Heart left ventricle (tissue), 16 donors: ENCODE measurements around the gene IRF8. TPM values are rescaled to one million over a fixed set of nuclear protein-coding genes. Genes with fewer than 3 reads are reported as not detected.

Experiments used
- ATAC-seq, 4 donors: fragments of 200-7000 bp; cut with Tn5 transposase; one replicate each; pipeline ENCODE4 v1.9.1; 2020 to 2022; ENCODE audit warnings: moderate library complexity in 4 of 4, mild to moderate bottlenecking in 3 of 4, moderate number of reproducible peaks in 1 of 4
- DNase-seq, 5 donors: peaks; one replicate each; pipeline ENCODE4 v3.0.0-alpha.2; 2020
- H3K27ac ChIP-seq, 12 donors: fragments of 200-600 bp; sonication (generic) in 4 of 12; one replicate each; pipeline versions ENCODE4 v1.5.0 to v1.8.0; 2016 to 2022; ENCODE audit warnings: mild to moderate bottlenecking in 2 of 12
- H3K27me3 ChIP-seq, 9 donors: fragments of 200-600 bp; sonication (generic) in 2 of 9; one replicate each; pipeline versions ENCODE4 v1.5.1 to v1.8.0; 2016 to 2022; ENCODE audit warnings: mild to moderate bottlenecking in 3 of 9
- H3K36me3 ChIP-seq, 9 donors: fragments of 200-600 bp; sonication (generic) in 2 of 9; one replicate each; pipeline versions ENCODE4 v1.5.0 to v1.8.0; 2018 to 2022; ENCODE audit warnings: mild to moderate bottlenecking in 2 of 9
- H3K4me1 ChIP-seq, 12 donors: fragments of 200-600 bp; sonication (generic) in 4 of 12; one replicate each; pipeline versions ENCODE4 v1.5.0 to v1.8.0; 2016 to 2022; ENCODE audit warnings: mild to moderate bottlenecking in 3 of 12
- H3K4me3 ChIP-seq, 12 donors: fragments of 200-600 bp; sonication (generic) in 4 of 12; one replicate each; pipeline versions ENCODE4 v1.5.0 to v1.8.0; 2017 to 2022; ENCODE audit warnings: mild to moderate bottlenecking in 9 of 12, moderate library complexity in 4 of 12
- H3K9me3 ChIP-seq, 12 donors: fragments of 200-600 bp; sonication (generic) in 4 of 12; one replicate each; pipeline versions ENCODE4 v1.5.0 to v1.8.0; 2016 to 2022; ENCODE audit warnings: mild to moderate bottlenecking in 1 of 12
- POLR2A ChIP-seq, 2 donors: fragments of 450-650 bp; IDR thresholded peaks; one replicate each; pipeline ENCODE4 v1.6.1; 2017; ENCODE audit warnings: antibody characterized with exemption in 2 of 2, mild to moderate bottlenecking in 2 of 2, moderate library complexity in 2 of 2
- WGBS, 4 donors: extraction: QIAGEN DNeasy Blood & Tissue Kit in 2 of 4; methylation state at CpG; one replicate each; pipeline versions ENCODE4 v1.1.5 to v1.1.7; 2013 to 2018; 5-methylcytosine and 5-hydroxymethylcytosine counted together
- intact Hi-C, 10 donors: fragments of 100-400 bp; cut with DNase I; formaldehyde crosslinking; loops; one replicate each; pipeline versions ENCODE4 v1.11.1 to v1.14.2; 2022
- polyA plus RNA-seq, 2 donors: library from polyadenylated mRNA; stranded (reverse); fragments of 200-250 nt; gene quantifications; one replicate each; pipeline ENCODE4 v1.2.3, GENCODE V29; 2013
- total RNA-seq, 9 donors: library from RNA; depleted of rRNA in 2 of 9; stranded (reverse); fragments of >200 nt in 2 of 9; fragmentation: NEBNext Ultra II Directional in 3 of 9; extraction: Animal tissue kit (Norgen Biotek cat#: 25700) in 3 of 9; gene quantifications; one replicate each; pipeline versions ENCODE4 v1.1.0 to v1.2.4, GENCODE V29; 2016 to 2023
- TF ChIP-seq, protein P1 (sequence below), 12 donors: fragments of 200-600 bp; sonication (generic) in 4 of 12; IDR thresholded peaks; one replicate each; pipeline versions ENCODE4 v1.5.0 to v1.8.0; 2018 to 2022; ENCODE audit warnings: antibody characterized with exemption in 12 of 12, mild to moderate bottlenecking in 5 of 12
- donor health status: ischemic (EF 13 %, LVEDD 7.1; RV severe dilation, severe dysfunction).
- donor health status: healthy with polysubstance abuse.
- donor health status: DM: no; HTN: yes; CAD: no.
- donor health status: DM: no; HTN: no; CAD: no.
- donor health status: ischemic (EF 25% LVEDD 6.9; RV normal size, moderate dysfunction).
- donor health status: ischemic (EF 25% LVEDD 5.7; RV mildly dilated, moderate dysfunction).
- donor health status: healthy.
- donor health status: DM: yes; HTN: yes; CAD: no.
- donor health status: ischemic (EF 35%, LVEDD 5.7; RV mildly dilated, moderate dysfunction).
- donor health status: nonischemic (EF 11% LVEDD 7.7; RV severe dilation, severe dysfunction).
- donor health status: DM: yes; HTN: yes; CAD: no.
- donor health status: PGD.
- donor health status: ischemic (EF 29% LVEDD 5.4; RV normal size, mild dysfunction).
- donor health status: nonischemic (EF 23%, LVEDD 6.1; RV moderate dilation, normal function).

IRF8 gene
- total and polyA plus RNA-seq, 11 donors: 1.0 to 31.8 (median 3.1) TPM

DNA sequence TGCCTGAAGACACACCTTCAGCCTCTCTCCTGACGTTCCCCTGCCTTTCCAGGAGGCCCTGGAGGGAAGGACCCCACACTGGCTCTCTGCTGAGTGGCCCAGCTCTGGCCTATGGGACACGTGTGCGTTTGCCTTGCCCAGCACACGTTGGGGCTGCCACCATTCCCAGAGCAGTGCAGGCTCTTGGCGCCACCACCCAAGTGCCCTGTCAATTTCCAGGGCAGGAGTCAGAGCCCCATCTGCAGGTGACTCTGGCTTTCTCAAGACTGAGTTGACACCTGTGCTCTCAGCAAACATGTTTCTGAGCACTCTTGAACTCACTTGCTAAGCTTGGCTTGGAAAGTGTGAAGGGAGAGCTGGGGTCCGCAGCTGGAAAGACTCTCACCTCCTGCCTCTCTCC lies 4.7 kb upstream of the IRF8 start:
- WGBS, 4 donors: 61 to 89% (median 66%) methylated on average over 6 of the region's 6 CpGs

DNA sequence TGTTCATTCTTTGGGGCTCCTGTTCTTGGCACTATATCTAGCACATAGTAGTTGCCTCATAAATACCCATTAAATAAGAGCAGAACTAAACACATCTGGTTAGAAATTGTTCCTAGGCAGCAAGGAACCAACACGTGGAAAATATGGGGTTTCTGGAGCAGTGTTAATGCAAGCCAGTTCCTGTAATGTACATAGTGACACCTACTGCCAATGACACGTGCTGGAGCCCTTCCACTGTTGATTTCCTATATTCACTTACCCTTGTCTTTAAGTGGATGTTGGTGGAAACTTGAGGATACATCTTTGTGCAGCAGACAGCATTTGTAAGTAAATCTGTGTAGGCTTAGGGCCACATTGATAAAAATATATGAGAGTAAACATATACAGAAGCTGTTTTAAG lies 1.6 kb upstream of the IRF8 start:
- H3K4me1 ChIP-seq: peaks cover 0 to 45% (median 10%) of the 10 kb centered on the region in 12 donors
- peaks cover 0 to 68% (median 16%) of the 10 kb centered on the region in 9 donors for H3K27me3 ChIP-seq
- ATAC-seq: no peak
- no peak for DNase-seq
- TF ChIP-seq, protein P1, sequence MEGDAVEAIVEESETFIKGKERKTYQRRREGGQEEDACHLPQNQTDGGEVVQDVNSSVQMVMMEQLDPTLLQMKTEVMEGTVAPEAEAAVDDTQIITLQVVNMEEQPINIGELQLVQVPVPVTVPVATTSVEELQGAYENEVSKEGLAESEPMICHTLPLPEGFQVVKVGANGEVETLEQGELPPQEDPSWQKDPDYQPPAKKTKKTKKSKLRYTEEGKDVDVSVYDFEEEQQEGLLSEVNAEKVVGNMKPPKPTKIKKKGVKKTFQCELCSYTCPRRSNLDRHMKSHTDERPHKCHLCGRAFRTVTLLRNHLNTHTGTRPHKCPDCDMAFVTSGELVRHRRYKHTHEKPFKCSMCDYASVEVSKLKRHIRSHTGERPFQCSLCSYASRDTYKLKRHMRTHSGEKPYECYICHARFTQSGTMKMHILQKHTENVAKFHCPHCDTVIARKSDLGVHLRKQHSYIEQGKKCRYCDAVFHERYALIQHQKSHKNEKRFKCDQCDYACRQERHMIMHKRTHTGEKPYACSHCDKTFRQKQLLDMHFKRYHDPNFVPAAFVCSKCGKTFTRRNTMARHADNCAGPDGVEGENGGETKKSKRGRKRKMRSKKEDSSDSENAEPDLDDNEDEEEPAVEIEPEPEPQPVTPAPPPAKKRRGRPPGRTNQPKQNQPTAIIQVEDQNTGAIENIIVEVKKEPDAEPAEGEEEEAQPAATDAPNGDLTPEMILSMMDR (IDR thresholded peaks at IDR 0.05): no peak
- no peak for TF ChIP-seq POLR2A (IDR thresholded peaks at IDR 0.05)
- WGBS, 4 donors: 18 to 28% (median 25%) methylated on average over 2 of the region's 2 CpGs
- no peaks in the 10 kb centered on the region for H3K9me3 ChIP-seq
- H3K27ac ChIP-seq: no peak overlapping the region
- no peaks in the 10 kb centered on the region for H3K36me3 ChIP-seq
- intact Hi-C loops: loop anchor here in 2 of 10 donors (5.0 kb wide), 2 partner anchors 70 to 75 kb away; no protein-coding TSS in a partner anchor
- no peak overlapping the region for H3K4me3 ChIP-seq

More for the DNA sequence above, 4.7 kb upstream of the IRF8 start:
- Histone ChIP-seq H3K4me1 (peaks cover 0 to 25% (median 7%) of the 10 kb centered on the region in 12 donors), H3K9me3 (no peaks in the 10 kb centered on the region), H3K4me3 (no peak overlapping the region), H3K27ac (no peak overlapping the region), H3K27me3 (peaks cover 0 to 43% (median 10%) of the 10 kb centered on the region in 9 donors), H3K36me3 (no peaks in the 10 kb centered on the region)
- ATAC-seq (no peak), DNase-seq (no peak)
- intact Hi-C loops: no loop called here
- TF ChIP-seq, protein P1 (IDR thresholded peaks at IDR 0.05): no peak

DNA sequence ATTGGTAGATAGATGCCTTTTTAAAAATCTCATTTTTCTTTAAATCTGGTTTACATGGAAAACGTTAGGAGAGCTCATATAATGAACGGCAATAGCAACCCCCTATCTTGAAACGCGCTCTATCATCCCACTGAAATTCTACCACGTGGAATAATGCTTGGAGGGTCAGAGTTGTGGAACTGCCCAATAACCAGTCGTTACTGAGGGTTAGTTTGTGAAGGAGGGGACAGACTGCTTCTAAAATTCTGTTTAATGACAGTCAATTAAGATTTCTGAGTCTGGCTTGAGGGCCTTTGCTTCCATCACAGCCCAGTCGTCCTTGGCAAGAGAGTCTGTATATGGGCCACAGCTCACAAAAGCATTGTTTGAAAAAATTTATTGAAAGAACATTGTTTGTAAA lies 482 bp downstream of the IRF8 start:
- Histone ChIP-seq H3K4me1 (peaks cover 0 to 65% (median 13%) of the 10 kb centered on the region in 12 donors), H3K27me3 (peaks cover 0 to 73% (median 16%) of the 10 kb centered on the region in 9 donors), H3K36me3 (peaks cover 0 to 16% (median 0%) of the 10 kb centered on the region in 9 donors), H3K27ac (peak overlapping the region in 7 of 12 donors; percentile 7 to 89 (median 54)), H3K4me3 (peak overlapping the region; percentile 36 to 84 (median 64)), H3K9me3 (no peaks in the 10 kb centered on the region)
- intact Hi-C loops: loop anchor here in 2 of 10 donors (5.0 kb wide), 2 partner anchors 68 to 77 kb away; no protein-coding TSS in a partner anchor
- TF ChIP-seq POLR2A (IDR thresholded peaks at IDR 0.05): no peak
- TF ChIP-seq, protein P1 (IDR thresholded peaks at IDR 0.05): no peak
- ATAC-seq (no peak), DNase-seq (no peak)
- 43 to 56% (median 53%) methylated on average over 7 of the region's 7 CpGs for WGBS, 4 donors

DNA sequence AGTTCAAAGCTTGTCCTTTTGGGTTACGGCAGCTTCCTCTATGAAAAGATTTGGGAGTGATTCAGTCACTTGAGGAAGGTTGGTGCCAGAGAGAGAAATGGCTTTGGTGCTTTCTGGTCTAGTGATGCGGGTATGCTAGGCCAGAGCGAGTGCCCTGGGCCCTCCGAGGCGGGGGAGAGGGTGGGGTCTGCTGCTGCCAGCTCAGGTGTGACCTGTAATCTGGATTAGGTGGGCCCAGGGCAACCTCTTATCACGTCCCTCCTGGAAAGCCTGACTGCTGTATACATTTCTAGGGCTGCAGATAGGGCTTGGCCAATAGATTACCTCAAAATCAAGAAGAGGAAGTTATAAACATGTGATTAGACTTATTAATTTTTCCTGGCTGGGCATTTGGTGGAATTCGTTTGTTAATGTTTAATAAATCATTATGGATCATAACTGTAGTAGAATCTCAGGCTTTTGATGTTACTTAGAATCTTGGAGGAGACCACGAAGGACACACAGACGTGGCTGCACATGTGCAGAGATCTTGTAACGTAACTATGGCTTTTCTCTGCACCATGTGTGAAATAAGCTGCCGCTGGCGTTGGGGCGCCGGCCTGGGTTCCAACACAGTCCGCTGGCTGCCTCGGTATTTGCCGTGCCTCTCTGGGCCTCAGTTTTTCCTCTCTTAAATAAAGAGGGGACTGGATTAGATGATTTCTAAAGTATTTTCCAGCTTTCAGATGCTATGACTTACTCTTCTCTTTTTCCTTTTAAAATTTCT lies 1.2 kb downstream of the IRF8 start:
- no peaks in the 10 kb centered on the region for H3K9me3 ChIP-seq
- H3K27ac ChIP-seq: peak overlapping the region in 3 of 12 donors; percentile 7 to 89 (median 20)
- no peak for TF ChIP-seq POLR2A (IDR thresholded peaks at IDR 0.05)
- TF ChIP-seq, protein P1 (IDR thresholded peaks at IDR 0.05): no peak
- peaks cover 0 to 23% (median 0%) of the 10 kb centered on the region in 9 donors for H3K36me3 ChIP-seq
- ATAC-seq: no peak
- no peak for DNase-seq
- WGBS, 4 donors: 83 to 91% (median 88%) methylated on average over 17 of the region's 17 CpGs
- intact Hi-C loops: loop anchor here in 1 of 10 donors (10.0 kb wide), 1 partner anchor 85 kb away; no protein-coding TSS in a partner anchor
- H3K4me3 ChIP-seq: peak overlapping the region in 9 of 12 donors; percentile 6 to 84 (median 66)
- peaks cover 0 to 72% (median 13%) of the 10 kb centered on the region in 12 donors for H3K4me1 ChIP-seq
- H3K27me3 ChIP-seq: peaks cover 0 to 73% (median 16%) of the 10 kb centered on the region in 9 donors
